Motor neuron (in vitro differentiated cells): Measurements from ENCODE around the gene POLR2L. TPM values are rescaled to one million over a fixed set of nuclear protein-coding genes. Genes with fewer than 3 reads are reported as not detected.

ENCODE experiments used
- ATAC-seq, 8 experiments: fragments of 200-7000 bp; cut with Tn5 transposase; replicated peaks in 6 of 8; 2 replicates each; pipeline ENCODE4 v1.8.0; 2021; ENCODE audit warnings: mild to moderate bottlenecking in 8 of 8, moderate library complexity in 8 of 8
- H3K27ac ChIP-seq, 2 donors: fragments of 250-450 bp; sonication (Bioruptor Pico); 2 replicates each; pipeline ENCODE4 v1.9.0; 2021; ENCODE audit warnings: antibody characterized with exemption in 2 of 2, mild to moderate bottlenecking in 2 of 2, moderate library complexity in 1 of 2
- H3K4me1 ChIP-seq, 2 donors: fragments of 250-450 bp; sonication (Bioruptor Pico); replicated peaks in 1 of 2; 2 replicates each; pipeline ENCODE4 v1.6.1; 2021; ENCODE audit warnings: antibody characterized with exemption in 2 of 2, mild to moderate bottlenecking in 2 of 2, moderate library complexity in 1 of 2
- H3K4me3 ChIP-seq, 5 donors: fragments of 250-450 bp; sonication (Bioruptor Pico); 2 replicates each; pipeline ENCODE4 v1.9.0; 2021; ENCODE audit warnings: antibody characterized with exemption in 5 of 5, mild to moderate bottlenecking in 5 of 5, moderate library complexity in 4 of 5
- WGBS, 10 experiments: fragments of 450-650 bp; shearing (Covaris generic); methylation state at CpG; one replicate each; pipeline ENCODE4 v1.0.0; 2022; 5-methylcytosine and 5-hydroxymethylcytosine counted together
- in situ Hi-C, 9 experiments: fragments of 400-800 bp; cut with MboI; loops; one replicate each; pipeline ENCODE4 v1.15.0; 2021; ENCODE audit warnings: low sequenced_read_pairs in 9 of 9, low pct_unique_long_range_greater_than_20kb in 2 of 9; ENCODE audit not compliant: unreplicated experiment in 9 of 9
- total RNA-seq, 8 experiments: library from RNA; unstranded; fragments of 300-600 nt; gene quantifications; 2 replicates each; pipeline versions ENCODE4 v1.2.3 to v1.2.4, GENCODE V29; 2022

Gene POLR2L
- total RNA-seq, 8 experiments from 2014 or later = 51.4 to 290 (median 137) TPM

DNA sequence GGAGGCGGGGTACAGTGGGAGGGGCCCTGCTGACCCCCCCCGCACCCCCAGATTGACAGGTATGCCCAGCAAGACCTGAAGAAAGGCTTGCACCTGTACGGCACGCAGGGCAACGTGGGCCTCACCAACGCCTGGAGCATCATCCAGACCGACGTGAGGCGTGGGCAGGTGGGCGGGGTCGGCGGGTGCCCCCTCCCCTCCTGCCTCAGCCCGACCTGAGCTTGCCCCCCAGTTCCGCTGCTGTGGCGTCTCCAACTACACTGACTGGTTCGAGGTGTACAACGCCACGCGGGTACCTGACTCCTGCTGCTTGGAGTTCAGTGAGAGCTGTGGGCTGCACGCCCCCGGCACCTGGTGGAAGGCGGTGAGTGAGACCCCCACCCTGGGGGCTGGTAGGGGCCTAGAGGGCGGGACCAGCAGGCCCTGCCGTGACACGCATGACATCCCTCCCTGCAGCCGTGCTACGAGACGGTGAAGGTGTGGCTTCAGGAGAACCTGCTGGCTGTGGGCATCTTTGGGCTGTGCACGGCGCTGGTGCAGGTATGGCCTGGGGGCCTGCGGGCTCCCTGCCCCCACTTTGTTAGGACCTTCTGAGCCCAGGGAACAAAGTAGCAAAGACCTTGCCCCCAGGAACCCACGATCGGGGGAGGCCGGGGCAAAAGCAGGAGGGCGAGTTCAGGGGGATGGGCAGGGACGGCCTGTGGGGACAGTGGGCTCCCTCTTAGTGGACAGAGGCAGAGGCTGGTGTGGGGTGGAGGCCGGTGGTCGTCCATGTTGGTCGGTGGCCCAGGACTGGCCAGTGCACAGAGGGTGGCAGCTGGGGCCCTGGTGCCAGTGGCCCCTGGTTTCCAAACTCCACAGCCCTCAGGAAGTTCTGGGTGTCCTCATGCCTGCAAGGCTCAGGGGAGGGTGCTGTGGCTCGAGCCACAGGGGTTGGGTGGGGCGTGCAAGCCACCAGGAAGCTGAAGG, 23.4 kb upstream of the POLR2L start:
- in situ Hi-C loops = no loop called here
- Histone ChIP-seq H3K4me1 (peaks cover 32 to 40% of the 10 kb centered on the region in 2 donors), H3K27ac (no peak overlapping the region), H3K4me3 (no peak overlapping the region)
- ATAC-seq = no peak
- 60% methylated on average over 1 of the region's 41 CpGs; no CpG with 5 or more reads in 9 of the 10 experiments for WGBS, 10 experiments

DNA sequence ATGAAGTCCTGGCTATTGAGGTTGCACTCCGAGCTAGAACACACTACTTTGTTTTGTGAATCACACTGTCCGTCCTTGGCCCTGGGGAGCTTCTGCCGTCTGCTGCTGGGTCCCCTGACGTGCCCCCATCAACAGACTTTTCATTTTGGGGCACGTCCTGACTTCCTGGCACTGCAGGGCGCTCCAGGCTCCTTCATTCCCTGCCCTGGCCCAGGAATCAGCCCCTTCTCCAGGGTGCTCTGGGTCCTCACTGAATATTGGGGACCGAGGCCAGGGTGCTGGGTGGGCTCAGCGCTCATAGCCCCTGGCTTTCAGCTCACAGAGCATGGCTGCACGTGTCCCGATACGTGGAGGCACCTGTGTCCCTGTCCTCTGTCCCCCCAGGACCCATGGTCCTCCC, 22.6 kb upstream of the POLR2L start:
- no peak overlapping the region for H3K4me3 ChIP-seq
- 90% methylated on average over 2 of the region's 11 CpGs; no CpG with 5 or more reads in 9 of the 10 experiments for WGBS, 10 experiments
- ATAC-seq = no peak
- in situ Hi-C loops = no loop called here
- no peak overlapping the region for H3K27ac ChIP-seq
- H3K4me1 ChIP-seq = peaks cover 31 to 42% of the 10 kb centered on the region in 2 donors

GRCh38 chr11:863910-864827, 21.8 kb upstream of the POLR2L start:
- ATAC-seq = no peak
- no peak overlapping the region for H3K4me3 ChIP-seq
- in situ Hi-C loops = no loop called here
- H3K4me1 ChIP-seq = peaks cover 32 to 41% of the 10 kb centered on the region in 2 donors
- WGBS, 10 experiments = 98 to 100% (median 100%) methylated on average over 1 to 10 of the region's 31 CpGs; no CpG with 5 or more reads in 7 of the 10 experiments
- peak overlapping the region; percentile 86 to 94 for H3K27ac ChIP-seq

- whole genome bisulfite sequencing, 10 experiments = 22 to 27% methylated on average over 7 of the region's 24 CpGs; no CpG with 5 or more reads in 8 of the 10 experiments
- peak overlapping the region; percentile 86 to 94 for H3K27ac ChIP-seq
- in situ Hi-C loops = no loop called here
- peak overlapping the region in 1 of 5 donors; percentile 24 for H3K4me3 ChIP-seq
- peak in 6 of 8 experiments; percentile 0 to 80 (median 78) for ATAC-seq
- peaks cover 32 to 41% of the 10 kb centered on the region in 2 donors for H3K4me1 ChIP-seq
These were observed 20.9 kb upstream of the POLR2L start for GRCh38 chr11:863023-863909.

DNA sequence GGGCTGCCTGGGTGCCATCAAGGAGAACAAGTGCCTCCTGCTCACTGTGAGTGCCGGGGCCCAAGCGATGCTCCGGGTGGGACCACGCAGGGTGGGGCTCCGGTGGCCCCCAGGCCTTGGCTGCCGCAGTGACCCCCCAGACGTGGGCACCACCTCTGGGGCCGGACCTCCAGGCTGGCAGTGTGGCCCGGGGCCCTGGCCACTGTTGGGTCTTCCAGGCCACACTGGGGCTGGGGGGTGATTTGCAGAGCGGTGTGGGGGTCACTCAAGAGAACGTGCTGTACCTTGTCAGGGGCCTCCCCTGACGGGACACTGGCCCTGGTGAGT, 20.3 kb upstream of the POLR2L start:
- in situ Hi-C loops = no loop called here
- no peak for ATAC-seq

GRCh38 chr11:862081-862661, 19.8 kb upstream of the POLR2L start:
- Histone ChIP-seq H3K4me3 (peak overlapping the region in 2 of 5 donors; percentile 1 to 24), H3K27ac (peak overlapping the region; percentile 86 to 94), H3K4me1 (peaks cover 37 to 45% of the 10 kb centered on the region in 2 donors)
- WGBS, 10 experiments = 0 to 30% methylated on average over 1 to 7 of the region's 20 CpGs; no CpG with 5 or more reads in 8 of the 10 experiments
- in situ Hi-C loops = no loop called here
- peak; percentile 0 to 48 (median 30) for ATAC-seq

More for the DNA sequence above, 20.3 kb upstream of the POLR2L start:
- H3K27ac ChIP-seq = peak overlapping the region; percentile 86 to 94
- H3K4me1 ChIP-seq = peaks cover 34 to 41% of the 10 kb centered on the region in 2 donors
- WGBS, 10 experiments = no CpG with 5 or more reads among the region's 12 CpGs
- peak overlapping the region in 2 of 5 donors; percentile 1 to 24 for H3K4me3 ChIP-seq

GRCh38 chr11:861105-861479, 18.8 kb upstream of the POLR2L start:
- no peak for ATAC-seq
- in situ Hi-C loops = no loop called here
- no peak overlapping the region for H3K27ac ChIP-seq
- 100% methylated on average over 1 to 2 of the region's 14 CpGs; no CpG with 5 or more reads in 8 of the 10 experiments for WGBS, 10 experiments
- peaks cover 48 to 56% of the 10 kb centered on the region in 2 donors for H3K4me1 ChIP-seq
- no peak overlapping the region for H3K4me3 ChIP-seq

- in situ Hi-C loops = no loop called here
- Histone ChIP-seq H3K4me3 (no peak overlapping the region), H3K27ac (no peak overlapping the region), H3K4me1 (peaks cover 54 to 62% of the 10 kb centered on the region in 2 donors)
- peak in 1 of 8 experiments; percentile 4 for ATAC-seq
- WGBS, 10 experiments = 69 to 100% (median 95%) methylated on average over 1 to 7 of the region's 21 CpGs; no CpG with 5 or more reads in 7 of the 10 experiments
These were observed 18.1 kb upstream of the POLR2L start for GRCh38 chr11:860234-861104.

DNA sequence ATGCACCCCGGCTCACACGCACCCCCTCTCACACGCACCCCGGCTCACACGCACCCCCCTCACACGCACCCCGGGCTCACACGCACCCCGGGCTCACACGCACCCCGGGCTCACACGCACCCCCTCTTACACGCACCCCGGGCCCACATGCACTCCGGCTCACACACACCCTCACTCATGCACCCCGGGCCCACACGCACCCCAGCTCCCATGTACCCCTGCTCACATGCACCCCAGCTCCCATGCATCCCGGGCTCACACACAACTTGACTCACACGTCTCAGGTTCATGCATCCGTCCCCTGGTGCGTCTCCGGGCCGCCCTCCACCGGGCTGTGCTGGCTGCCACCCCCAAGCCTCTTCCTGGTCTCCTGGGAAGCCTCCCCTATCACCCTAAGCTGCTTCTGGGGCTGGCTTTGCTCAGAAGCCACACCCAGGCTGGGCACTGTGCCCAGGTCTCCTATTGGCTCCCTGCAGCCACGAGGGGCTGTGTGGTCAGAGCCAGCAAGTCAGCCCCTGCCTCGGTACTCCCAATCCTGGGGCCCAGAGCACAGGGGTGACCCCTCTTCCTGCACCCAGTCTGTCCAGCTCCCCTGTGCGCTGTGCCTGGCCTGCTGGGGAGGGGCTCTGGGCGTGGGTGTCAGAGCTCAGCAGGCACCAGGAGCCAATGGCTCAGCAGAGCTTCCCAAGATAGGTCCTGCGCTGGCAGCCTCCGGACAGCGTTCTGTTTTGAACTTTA, 17.2 kb upstream of the POLR2L start:
- H3K4me1 ChIP-seq = peaks cover 63 to 71% of the 10 kb centered on the region in 2 donors
- peak in 7 of 8 experiments; percentile 3 to 83 (median 57) for ATAC-seq
- H3K27ac ChIP-seq = no peak overlapping the region
- H3K4me3 ChIP-seq = no peak overlapping the region
- 8 to 40% methylated on average over 1 to 2 of the region's 31 CpGs; no CpG with 5 or more reads in 8 of the 10 experiments for WGBS, 10 experiments
- in situ Hi-C loops = no loop called here

- in situ Hi-C loops = no loop called here
- Histone ChIP-seq H3K4me3 (no peak overlapping the region), H3K4me1 (peaks cover 71 to 78% of the 10 kb centered on the region in 2 donors), H3K27ac (no peak overlapping the region)
- no peak for ATAC-seq
- WGBS, 10 experiments = no CpG with 5 or more reads among the region's 37 CpGs
These were observed 16.5 kb upstream of the POLR2L start for GRCh38 chr11:858762-859339.
